HG02870 (cell line): ENCODE results near the gene BNIP3.

Experiments used
- ATAC-seq: cut with Tn5 transposase; IDR thresholded peaks from one replicate; pipeline ENCODE4 v1.9.1; 2021; ENCODE audit warnings: mild to moderate bottlenecking, moderate library complexity; ENCODE audit not compliant: unreplicated experiment

The BNIP3 gene

GRCh38 chr10:131979821-131980270, 1.9 kb downstream of the BNIP3 start:
- no peak for ATAC-seq

GRCh38 chr10:131979336-131979735, 2.4 kb downstream of the BNIP3 start:
- ATAC-seq: no peak

GRCh38 chr10:131978851-131979250, 2.9 kb downstream of the BNIP3 start:
- no peak for ATAC-seq

GRCh38 chr10:131978366-131978765, 3.4 kb downstream of the BNIP3 start:
- ATAC-seq: no peak

- ATAC-seq: no peak
These were observed 4.2 kb downstream of the BNIP3 start for GRCh38 chr10:131977323-131978096.

GRCh38 chr10:131975796-131976195, 5.9 kb downstream of the BNIP3 start:
- ATAC-seq: no peak

GRCh38 chr10:131975003-131975402, 6.7 kb downstream of the BNIP3 start:
- ATAC-seq: no peak

GRCh38 chr10:131974034-131974817, 7.5 kb downstream of the BNIP3 start:
- ATAC-seq: no peak

GRCh38 chr10:131973160-131973951, 8.4 kb downstream of the BNIP3 start:
- ATAC-seq: no peak

- no peak for ATAC-seq
These were observed 9.2 kb downstream of the BNIP3 start for GRCh38 chr10:131972474-131973071.

GRCh38 chr10:131971591-131971990, 10.1 kb downstream of the BNIP3 start:
- ATAC-seq: no peak

- ATAC-seq: no peak
These were observed 10.8 kb downstream of the BNIP3 start for GRCh38 chr10:131970946-131971345.

- ATAC-seq: no peak
These were observed 12.8 kb downstream of the BNIP3 start for GRCh38 chr10:131968949-131969348.

- ATAC-seq: no peak
These were observed 17.4 kb downstream of the BNIP3 start for GRCh38 chr10:131964298-131964697.

GRCh38 chr10:131963811-131964210, 17.9 kb downstream of the BNIP3 start:
- no peak for ATAC-seq

GRCh38 chr10:131963350-131963749, 18.4 kb downstream of the BNIP3 start:
- no peak for ATAC-seq

- ATAC-seq: no peak
These were observed 19.7 kb downstream of the BNIP3 start for GRCh38 chr10:131961777-131962662.

GRCh38 chr10:131961047-131961776, 20.5 kb downstream of the BNIP3 start:
- no peak for ATAC-seq

GRCh38 chr10:131960631-131961046, 21.1 kb downstream of the BNIP3 start:
- no peak for ATAC-seq
